ENCODE data around the gene INTS1. TPM values are rescaled to one million over a fixed set of nuclear protein-coding genes. Genes with fewer than 3 reads are reported as not detected.

Gene INTS1
- total and polyA plus RNA-seq, 2 donors (not counting 1 experiment from before 2014, with no cell fraction given), result 128 to 160 TPM

GRCh38 chr7:1546909-1547776 is 43.0 kb upstream of the INTS1 start:
- no peak overlapping the region for H2AFZ ChIP-seq (ENCODE audit: insufficient read depth, low read depth, low read length, poor library complexity, severe bottlenecking)
- intact Hi-C loops (cut with micrococcal nuclease), result no loop called here
- no peak for DNase-seq
- no peak overlapping the region for H3K27ac ChIP-seq (ENCODE audit: low read length in 2 of 2)
- Mint-ChIP-seq H3K9me3 (ENCODE audit: insufficient read depth) (no peaks in the 10 kb centered on the region), H3K4me3 (no peak overlapping the region), H3K27ac (no peak overlapping the region), H3K27me3 (no peaks in the 10 kb centered on the region), H3K4me1 (peaks cover 5% of the 10 kb centered on the region)
- TF ChIP-seq CTCF (IDR thresholded peaks at IDR 0.05), result no peak
- TF ChIP-seq EZH2 (IDR thresholded peaks at IDR 0.05; ENCODE audit: borderline replicate concordance, insufficient read depth, low read depth, low read length, poor library complexity, severe bottlenecking), result no peak
- WGBS (ENCODE audit: insufficient coverage), result 91% methylated on average over 28 of the region's 41 CpGs
- no peaks in the 10 kb centered on the region for H3K4me1 ChIP-seq (ENCODE audit: control insufficient read depth in 2 of 2, insufficient read depth in 2 of 2, low read length in 2 of 2)
- no peaks in the 10 kb centered on the region for H3K9me3 ChIP-seq (ENCODE audit: control extremely low read depth in 1 of 3, control insufficient read depth in 2 of 3, insufficient read depth in 1 of 3, low read length in 2 of 3)
- no peak for ATAC-seq (ENCODE audit: low read depth)
- H3K9ac ChIP-seq (ENCODE audit: low read length), result no peak overlapping the region
- peaks cover 0 to 6% of the 10 kb centered on the region in 2 experiments for H3K36me3 ChIP-seq (replicated peaks in 1 of 2; ENCODE audit: control extremely low read depth in 1 of 2, control insufficient read depth in 1 of 2, extremely low read depth in 1 of 2, insufficient read depth in 2 of 2, low read length in 1 of 2)
- no peak overlapping the region for H3K4me2 ChIP-seq (replicated peaks; ENCODE audit: low read depth, low read length, poor library complexity, severe bottlenecking)
- no peaks in the 10 kb centered on the region for H3K27me3 ChIP-seq (replicated peaks in 1 of 4; ENCODE audit: control extremely low read depth in 1 of 4, control insufficient read depth in 3 of 4, insufficient read depth in 4 of 4, low read length in 3 of 4)
- H3K79me2 ChIP-seq (ENCODE audit: control insufficient read depth, insufficient read depth, low read length), result no peaks in the 10 kb centered on the region
- H3K4me3 ChIP-seq (ENCODE audit: control extremely low read depth in 1 of 5, extremely low read depth in 1 of 5, insufficient read depth in 1 of 5, low read depth in 2 of 5, low read length in 4 of 5), result no peak overlapping the region
- peaks cover 12% of the 10 kb centered on the region for H4K20me1 ChIP-seq (ENCODE audit: control insufficient read depth, insufficient read depth, low read length, poor library complexity, severe bottlenecking)
- POLR2A ChIA-PET, result no interaction called here
- CTCF ChIA-PET, result no interaction called here

- H3K27ac ChIP-seq (ENCODE audit: low read length in 2 of 2), result no peak overlapping the region
- no peak overlapping the region for H3K4me3 ChIP-seq (ENCODE audit: control extremely low read depth in 1 of 5, extremely low read depth in 1 of 5, insufficient read depth in 1 of 5, low read depth in 2 of 5, low read length in 4 of 5)
- CTCF ChIA-PET, result no interaction called here
- H2AFZ ChIP-seq (ENCODE audit: insufficient read depth, low read depth, low read length, poor library complexity, severe bottlenecking), result no peak overlapping the region
- no peaks in the 10 kb centered on the region for H3K79me2 ChIP-seq (ENCODE audit: control insufficient read depth, insufficient read depth, low read length)
- H3K4me3 Mint-ChIP-seq, result no peak overlapping the region
- no peak overlapping the region for H3K9ac ChIP-seq (ENCODE audit: low read length)
- peaks cover 20% of the 10 kb centered on the region for H4K20me1 ChIP-seq (ENCODE audit: control insufficient read depth, insufficient read depth, low read length, poor library complexity, severe bottlenecking)
- H3K4me1 ChIP-seq (ENCODE audit: control insufficient read depth in 2 of 2, insufficient read depth in 2 of 2, low read length in 2 of 2), result no peaks in the 10 kb centered on the region
- peaks cover 5% of the 10 kb centered on the region for H3K4me1 Mint-ChIP-seq
- DNase-seq (no peak), ATAC-seq (ENCODE audit: low read depth) (no peak)
- H3K27me3 Mint-ChIP-seq, result no peaks in the 10 kb centered on the region
- no peak for TF ChIP-seq CTCF (IDR thresholded peaks at IDR 0.05)
- TF ChIP-seq EZH2 (IDR thresholded peaks at IDR 0.05; ENCODE audit: borderline replicate concordance, insufficient read depth, low read depth, low read length, poor library complexity, severe bottlenecking), result no peak
- H3K9me3 ChIP-seq (ENCODE audit: control extremely low read depth in 1 of 3, control insufficient read depth in 2 of 3, insufficient read depth in 1 of 3, low read length in 2 of 3), result no peaks in the 10 kb centered on the region
- intact Hi-C loops (cut with micrococcal nuclease), result no loop called here
- H3K36me3 ChIP-seq (replicated peaks in 1 of 2; ENCODE audit: control extremely low read depth in 1 of 2, control insufficient read depth in 1 of 2, extremely low read depth in 1 of 2, insufficient read depth in 2 of 2, low read length in 1 of 2), result peaks cover 0 to 11% of the 10 kb centered on the region in 2 experiments
- no peaks in the 10 kb centered on the region for H3K9me3 Mint-ChIP-seq (ENCODE audit: insufficient read depth)
- 93% methylated on average over 27 of the region's 28 CpGs for WGBS (ENCODE audit: insufficient coverage)
- H3K27me3 ChIP-seq (replicated peaks in 1 of 4; ENCODE audit: control extremely low read depth in 1 of 4, control insufficient read depth in 3 of 4, insufficient read depth in 4 of 4, low read length in 3 of 4), result no peaks in the 10 kb centered on the region
- no peak overlapping the region for H3K4me2 ChIP-seq (replicated peaks; ENCODE audit: low read depth, low read length, poor library complexity, severe bottlenecking)
- POLR2A ChIA-PET, result no interaction called here
- H3K27ac Mint-ChIP-seq, result no peak overlapping the region
Measured at GRCh38 chr7:1546274-1546908, 42.2 kb upstream of the INTS1 start.

Measured in B cell (primary cell).